Measurements from ENCODE around the gene RASL10B.
"Not testable (repeated sequence)": the region's sequence is repeated elsewhere in the genome, so short reads cannot be mapped to it uniquely, and the experiment has no call there.

The RASL10B gene, protein sequence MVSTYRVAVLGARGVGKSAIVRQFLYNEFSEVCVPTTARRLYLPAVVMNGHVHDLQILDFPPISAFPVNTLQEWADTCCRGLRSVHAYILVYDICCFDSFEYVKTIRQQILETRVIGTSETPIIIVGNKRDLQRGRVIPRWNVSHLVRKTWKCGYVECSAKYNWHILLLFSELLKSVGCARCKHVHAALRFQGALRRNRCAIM

DNA sequence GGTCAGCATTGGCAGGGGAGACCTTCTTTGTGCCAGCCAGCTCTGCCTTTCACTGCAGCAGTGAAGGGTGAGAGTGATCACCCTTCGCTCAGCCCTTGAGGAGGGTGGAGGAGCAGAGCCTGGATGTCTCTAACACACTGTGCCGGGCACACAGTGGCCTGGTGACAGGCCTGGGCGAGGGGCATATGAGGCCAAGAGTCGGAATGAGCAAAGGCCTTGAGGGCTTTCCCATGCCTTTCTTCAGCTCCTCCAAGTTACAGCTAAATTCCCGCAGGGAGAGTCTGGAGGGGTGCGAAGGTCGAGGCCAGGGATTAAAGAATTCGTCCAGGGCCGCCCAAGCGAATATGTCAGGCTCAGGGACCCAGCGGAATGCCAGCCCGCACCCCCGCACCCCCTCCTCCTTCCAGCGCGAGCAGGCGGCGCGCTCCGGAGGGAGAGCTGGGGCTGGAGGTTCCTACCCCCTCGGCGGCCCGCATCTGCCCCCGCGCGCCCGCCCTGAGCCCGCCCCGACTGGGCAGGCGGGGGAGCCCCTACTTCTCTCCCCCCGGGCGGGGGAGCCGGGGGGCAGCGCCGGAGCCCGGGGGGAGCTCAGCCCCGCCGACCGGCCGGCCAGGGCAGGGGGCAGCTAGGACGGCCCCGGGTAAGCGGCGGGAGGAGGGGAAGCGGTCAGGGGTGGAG, at the start of gene RASL10B:
Gene RASL10B, plus strand, starts transcription at position 401 of the 678 bp plus-strand sequence. CDS start 3,546 bp downstream, outside the sequence.
- DNase-seq, result no peak

DNA sequence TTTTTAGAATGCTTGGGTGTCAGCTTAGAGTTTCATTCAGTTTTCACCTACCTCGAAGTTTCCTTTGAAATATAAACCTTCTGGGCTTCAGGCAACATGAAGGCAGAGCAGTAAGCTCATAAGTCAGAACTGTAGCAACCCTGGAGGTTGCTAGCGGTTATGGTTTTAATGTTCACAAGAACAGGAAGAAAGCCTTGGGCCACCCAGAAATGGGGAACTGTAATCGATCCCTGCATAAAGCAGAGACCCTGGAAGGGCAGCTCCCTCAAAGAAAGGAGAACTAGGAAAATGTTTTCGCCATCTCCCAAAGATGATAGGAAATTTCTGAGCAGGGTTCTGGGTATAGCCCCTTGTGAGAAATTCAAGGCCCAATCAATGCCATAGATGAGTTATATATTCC, 47.8 kb upstream of the RASL10B start:
- DNase-seq, result no peak

DNA sequence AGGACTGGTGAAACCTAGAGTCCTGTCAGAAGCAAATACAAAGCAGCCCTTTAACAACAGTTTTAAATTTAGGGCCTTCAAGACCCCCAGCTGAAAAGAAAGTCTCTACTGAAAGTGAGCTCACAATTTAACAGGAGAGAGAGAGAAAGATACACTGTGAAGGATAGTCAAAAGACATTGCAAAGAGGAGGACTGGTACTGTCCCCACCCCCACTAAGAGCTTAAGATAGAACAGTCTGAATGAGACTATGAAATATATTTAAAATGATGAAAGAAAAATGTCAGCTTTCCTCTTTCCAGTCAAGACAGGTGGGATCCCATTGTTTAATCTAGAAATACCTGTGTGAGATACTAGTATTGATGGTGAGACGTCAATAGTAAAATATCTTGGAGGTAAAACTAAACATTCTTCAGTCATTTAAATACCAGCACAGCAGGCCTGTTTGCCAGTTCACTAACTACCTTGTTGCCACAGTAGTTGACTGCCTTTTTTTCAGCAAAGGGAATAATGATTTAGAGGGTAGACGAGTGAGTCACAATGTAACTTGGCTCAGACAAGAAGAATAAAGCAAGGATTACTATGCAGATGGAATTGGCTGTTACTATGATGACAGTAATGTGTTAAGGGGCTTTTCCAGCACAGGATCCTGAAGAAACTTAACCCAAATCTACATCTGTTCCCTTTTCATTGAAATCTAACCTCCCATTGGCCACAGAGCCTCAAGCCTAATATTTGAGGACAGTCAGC, 47.2 kb upstream of the RASL10B start:
- DNase-seq, result no peak

DNA sequence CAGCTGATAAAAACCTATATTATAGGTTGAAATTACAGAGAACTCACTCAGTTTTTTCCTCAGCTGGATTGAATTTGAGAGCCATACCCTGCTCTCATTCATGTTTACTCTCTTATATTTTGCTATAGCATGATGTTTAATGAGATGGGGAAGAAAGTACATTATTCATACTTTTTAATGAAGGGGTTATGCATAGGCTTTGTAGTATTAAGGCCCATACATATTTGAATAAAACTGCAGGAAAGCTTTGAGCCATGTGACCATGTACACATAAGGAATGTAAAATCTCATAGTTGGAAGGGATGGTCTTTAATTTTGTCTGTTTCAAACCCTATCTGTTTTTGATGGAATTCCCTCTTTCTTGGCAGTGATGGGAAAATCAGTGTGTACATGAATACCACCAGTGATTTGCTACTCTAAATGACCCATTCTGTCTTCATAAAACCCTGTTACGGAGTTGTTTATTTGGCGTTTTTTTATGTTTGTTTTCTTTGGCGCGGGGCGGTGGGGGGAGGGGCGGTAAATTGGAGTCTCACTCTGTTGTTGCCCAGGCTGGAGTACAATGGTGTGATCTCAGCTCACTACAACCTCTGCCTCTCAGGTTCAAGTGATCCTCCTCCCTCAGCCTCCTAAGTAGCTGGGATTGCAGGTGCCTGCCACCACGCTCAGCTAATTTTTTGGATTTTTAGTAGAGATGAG, 38.8 kb upstream of the RASL10B start:
- no peak for DNase-seq

DNA sequence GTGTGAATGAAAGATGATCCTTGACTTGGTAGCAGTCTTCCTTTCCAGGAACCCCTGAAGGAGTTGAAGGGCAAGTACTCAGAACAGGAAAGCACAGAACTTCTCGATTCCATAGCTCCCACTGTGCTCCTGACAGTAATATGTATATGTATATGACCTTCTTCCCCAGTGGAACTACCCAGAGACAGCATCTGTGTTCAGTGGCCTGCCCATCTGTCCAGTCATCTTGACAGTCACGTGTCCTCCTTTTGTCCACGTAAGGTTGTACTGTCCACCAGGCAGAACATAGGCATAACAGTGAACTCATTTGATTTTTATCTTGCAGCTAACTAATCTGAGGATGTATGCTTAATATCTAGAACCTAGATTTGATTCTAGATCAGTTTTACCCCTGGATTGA, 37.8 kb upstream of the RASL10B start:
- DNase-seq, result no peak

DNA sequence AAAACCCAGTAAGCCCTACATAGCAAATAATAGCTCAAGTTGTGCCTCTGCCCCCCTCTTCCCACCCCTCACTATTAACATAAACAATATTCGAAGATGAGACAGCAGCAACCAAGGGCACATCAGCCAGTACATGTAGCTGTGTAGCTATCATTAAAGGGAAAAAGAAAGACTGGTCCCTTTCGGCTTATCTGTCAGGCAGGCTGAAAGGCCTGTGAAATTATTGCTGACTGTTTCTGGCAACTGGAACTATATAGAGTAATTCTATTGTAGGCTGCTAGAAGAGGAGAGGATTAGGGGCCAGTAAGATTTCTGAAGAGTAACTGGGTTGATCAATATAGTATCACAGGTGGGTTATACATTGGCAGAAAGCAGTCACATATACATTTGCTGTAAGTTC, 36.5 kb upstream of the RASL10B start:
- DNase-seq, result no peak

DNA sequence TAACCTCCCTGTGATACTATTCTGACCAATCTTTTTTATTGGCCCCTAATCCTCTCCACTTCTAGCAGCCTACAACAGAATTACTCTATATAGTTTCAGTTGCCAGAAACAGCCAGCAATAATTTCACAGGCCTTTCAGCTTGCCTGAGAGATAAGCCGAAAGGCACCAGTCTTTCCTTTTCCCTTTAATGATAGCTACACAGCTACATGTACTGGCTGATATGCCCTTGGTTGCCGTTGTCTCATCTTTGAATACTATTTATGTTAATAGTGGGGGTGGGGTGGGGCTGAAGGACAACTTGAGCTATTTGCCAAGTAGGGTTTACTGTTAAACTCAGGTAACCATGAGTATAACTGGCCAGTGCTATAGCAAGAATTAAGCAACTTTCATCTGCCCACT, 35.8 kb upstream of the RASL10B start:
- no peak for DNase-seq

DNA sequence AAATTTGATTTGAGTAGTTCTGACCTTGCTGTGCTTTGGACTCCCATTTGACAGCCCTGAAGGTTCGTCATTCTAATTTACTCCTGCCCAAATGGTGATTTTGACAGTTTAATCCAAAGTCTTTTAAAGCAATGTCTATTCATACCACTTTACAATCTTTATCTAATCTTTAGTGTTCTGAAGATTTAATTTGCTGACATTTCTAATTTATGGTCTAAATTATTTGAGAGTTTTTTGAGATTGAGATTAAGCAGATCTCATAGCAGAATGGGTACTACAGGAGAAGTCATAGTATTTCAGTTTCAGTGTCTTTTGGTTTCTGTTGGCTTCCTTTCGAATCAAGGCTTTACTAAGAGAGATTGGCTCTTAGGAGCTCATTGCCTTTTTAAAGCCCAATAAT, 32.6 kb upstream of the RASL10B start:
- DNase-seq, result no peak

DNA sequence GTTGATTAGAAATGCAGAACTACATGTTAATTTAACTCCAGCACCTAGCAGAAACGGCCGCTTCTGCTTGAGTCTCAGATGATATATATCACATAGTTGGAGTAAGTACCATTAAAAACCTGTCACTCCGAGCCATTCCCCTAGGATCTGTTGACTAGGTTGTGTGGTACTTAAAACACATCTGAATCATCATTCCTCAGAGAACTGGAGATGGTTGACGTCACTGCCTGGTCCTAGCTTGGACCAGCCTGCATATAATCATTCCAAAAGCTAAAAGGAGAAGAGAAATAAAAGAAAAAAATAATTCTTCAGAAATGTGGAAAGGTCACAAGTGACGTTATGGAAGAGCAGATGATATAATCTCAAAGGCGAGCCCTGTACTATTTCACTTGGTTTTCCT, 31.3 kb upstream of the RASL10B start:
- no peak for DNase-seq

DNA sequence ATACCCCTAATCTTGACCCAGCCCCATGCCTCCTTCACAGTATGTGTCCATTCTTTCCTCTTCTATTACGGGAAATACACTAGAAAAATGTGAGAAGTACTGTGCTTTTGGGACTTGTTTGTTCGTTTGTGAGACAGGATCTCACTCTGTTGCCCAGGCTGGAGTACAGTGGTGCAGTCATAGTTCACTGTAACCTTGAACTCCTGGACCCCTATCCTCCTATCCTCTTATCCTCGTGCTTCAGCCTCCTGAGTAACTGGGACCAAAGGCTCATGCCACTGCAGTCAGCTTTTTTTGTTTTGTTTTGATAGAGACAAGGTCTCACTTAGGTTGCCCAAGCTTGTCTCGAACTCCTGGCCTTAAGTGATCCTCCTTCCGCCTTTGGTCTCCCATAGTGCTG, 29.9 kb upstream of the RASL10B start:
- no peak for DNase-seq

DNA sequence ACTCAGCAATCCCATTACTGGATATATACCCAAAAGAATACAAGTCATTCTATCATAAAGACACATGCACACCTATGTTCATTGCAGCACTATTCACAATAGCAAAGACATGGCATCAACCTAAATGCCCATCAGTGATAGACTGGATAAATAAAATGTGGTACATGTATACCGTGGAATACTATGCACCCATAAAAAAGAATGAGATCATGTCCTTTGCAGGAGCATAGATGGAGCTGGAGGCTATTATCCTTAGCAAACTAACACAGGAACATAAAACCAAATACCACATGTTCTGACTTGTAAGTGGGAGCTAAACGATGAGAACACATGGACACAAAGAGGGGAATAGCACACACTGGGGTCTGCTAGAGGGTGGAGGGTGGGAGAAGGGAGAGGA, 28.1 kb upstream of the RASL10B start:
- not testable (repeated sequence) for DNase-seq

DNA sequence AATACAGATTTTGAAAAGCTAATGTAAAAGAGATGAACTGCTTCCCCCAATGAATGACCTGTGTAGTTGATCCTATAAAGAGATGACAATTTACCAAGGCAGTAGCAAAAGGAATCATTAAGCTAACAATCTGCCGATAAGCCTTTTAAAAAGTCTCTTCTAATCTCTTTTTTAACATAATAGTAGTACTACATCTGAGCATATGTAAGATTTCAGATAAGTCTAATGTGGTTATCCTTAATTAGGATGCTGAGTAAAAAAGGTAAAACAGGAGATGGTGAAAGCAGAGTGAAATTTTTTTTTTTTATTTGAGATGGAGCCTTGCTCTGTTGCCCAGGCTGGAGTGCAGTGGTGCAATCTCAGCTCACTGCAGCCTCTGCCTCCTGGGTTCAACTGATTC, 26.2 kb upstream of the RASL10B start:
- no peak for DNase-seq

DNA sequence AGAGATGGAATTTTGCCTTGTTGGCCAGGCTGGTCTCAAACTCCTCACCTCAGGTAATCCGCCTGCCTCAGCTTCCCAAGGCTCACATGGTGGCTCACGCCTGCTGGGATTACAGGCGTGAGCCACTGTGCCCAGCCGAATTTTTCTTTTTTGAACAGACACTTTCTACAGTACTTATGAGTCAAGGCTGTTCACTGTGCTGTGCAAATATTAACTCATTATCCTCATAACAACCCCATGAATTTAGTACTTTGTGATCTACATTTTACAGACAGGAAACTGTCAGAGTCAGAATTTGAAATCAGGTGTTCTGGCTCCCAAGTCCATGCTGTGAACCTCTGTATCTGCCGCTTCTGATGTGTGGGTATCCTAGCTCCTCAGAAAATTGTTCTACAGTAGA, 25.7 kb upstream of the RASL10B start:
- no peak for DNase-seq

DNA sequence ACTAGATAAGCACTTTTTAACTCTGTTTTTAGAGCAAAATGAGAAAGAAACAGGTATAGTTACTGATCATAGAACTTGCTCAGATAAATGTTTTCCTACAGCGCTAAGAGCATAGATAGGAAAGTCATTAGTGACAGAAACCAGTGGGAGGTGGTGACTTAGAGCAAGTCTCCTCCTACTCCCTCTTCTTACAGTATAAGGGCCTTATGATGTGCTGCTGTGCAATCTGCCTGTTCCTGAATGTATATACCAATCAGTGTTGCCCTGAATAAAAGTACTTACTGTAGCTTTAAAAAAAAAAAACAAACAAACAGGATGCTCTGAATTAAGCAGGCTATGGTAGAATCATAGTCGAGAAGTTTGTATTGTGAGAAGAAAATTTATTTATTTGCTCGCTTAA, 23.3 kb upstream of the RASL10B start:
- DNase-seq, result no peak

DNA sequence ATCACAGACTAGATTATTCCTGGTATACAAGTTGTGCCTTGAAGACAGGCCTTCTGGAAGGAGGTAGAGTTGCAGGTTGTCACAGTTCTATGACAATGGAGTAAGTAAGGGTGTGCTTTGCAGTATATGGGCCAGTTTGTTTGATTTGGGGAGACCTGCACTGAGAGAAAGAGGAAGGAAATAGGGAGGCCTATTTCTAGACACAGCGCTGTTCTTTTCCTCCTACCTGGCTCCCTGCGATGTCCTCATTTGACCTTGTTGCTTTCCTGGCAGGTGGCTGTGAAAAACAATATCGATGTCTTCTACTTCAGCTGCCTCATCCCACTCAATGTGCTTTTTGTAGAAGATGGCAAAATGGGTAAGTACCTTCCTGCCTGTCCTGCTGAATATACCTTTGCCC, 22.5 kb upstream of the RASL10B start:
- DNase-seq, result no peak

DNA sequence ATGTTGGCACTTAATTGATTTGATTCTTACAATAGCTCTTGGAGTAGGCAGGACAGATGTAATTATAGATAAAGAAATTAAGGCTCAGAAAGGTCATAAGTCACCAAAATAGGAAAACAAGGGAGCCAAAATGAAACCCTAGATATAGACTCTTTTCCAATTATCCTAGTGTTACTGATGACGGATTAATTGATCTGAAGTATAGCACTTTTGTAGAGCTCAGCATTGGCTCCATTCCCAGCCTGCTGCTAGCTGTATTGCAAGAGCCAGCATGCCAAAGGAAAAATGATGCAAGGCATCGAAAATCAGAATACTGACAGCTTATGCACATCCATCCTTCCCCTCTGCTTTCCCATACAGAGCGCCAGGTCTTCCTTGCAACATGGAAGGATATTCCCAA, 21.6 kb upstream of the RASL10B start:
- no peak for DNase-seq

DNA sequence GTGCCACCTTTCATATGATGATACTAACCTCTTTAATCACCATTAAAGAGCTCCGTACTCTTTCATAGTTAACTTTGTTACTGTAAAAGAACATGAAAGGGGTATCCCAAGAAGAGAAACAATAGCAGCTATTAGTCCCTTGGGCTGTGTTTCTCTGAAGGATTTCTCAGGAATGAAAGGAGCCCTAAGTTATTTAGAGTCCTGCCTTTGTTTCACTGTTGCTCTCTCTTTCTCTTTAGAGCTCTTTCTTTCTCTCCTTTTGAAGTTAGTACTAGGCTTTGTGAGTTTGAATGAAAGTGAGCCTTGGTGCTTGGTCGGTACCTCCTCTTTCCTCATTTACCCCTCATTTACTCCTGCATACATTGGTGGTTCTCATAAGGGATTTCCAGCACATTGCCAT, 20.5 kb upstream of the RASL10B start:
- DNase-seq, result no peak

DNA sequence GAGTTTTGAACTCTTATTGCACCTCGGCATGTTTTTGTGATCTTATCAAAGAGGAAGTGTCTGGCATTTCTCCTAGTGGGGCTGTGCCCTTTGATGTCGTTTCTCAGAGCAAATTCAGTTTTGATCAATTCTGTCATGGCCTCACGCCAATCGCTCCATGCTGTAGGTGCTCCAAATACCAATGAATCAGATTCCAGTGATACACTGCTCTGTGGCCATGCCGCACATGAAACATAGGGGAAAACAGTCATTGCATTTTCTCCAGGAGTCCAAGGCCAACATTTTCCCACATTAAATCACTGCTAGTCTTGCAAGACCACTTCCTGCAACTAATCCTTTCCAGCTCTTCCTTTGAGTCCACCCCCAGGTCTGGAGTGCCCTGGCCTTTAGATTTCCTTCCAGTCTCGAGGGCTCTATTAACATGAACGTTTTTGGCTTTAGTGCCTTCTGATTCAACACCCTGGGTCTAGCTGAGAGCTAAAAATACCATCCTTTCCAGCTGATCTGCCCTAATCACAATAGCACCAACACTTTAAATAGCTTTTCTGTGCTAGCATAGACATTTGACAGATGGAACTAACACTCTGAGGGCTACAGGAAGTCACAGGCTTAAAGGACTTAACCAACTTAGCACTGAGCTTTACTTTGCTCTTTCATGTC, 18.2 kb upstream of the RASL10B start:
- DNase-seq, result no peak

DNA sequence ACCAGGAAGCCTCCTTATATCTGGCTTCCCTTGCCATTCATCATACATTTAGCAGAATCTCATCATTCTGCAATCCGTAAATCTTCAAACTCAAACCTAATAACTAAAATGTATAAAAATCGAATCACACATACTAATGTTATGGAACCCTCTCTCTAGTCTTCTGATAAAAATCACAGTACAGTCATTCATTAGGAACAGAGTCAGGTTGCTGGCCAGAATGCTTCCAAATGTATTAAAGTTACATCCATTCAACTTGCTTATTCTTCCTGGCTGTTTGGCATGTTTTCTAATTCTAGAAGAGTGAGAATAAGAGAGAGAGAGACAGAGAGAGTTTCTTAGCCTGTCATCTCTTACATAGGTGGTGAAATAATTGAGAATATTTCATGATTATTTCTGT, 16.5 kb upstream of the RASL10B start:
- no peak for DNase-seq

DNA sequence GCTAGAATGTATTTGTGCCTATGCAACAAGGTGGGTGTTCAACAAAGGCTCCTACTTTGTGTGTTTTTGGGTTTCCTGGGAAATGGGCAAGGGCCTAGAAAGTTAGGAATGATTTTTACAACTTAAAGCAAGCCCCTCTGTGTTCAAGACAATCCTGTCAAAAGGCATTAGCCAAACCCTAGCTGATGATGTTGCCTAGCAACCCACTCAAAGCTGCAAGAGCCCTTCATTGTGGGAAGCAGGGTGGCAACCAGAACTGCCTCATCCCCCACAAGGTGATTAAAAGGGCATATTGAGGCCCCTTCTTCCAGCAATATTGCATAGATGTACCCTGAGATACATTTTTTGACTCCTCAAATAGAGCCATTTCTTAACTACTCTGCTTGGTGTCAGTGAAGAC, 16.0 kb upstream of the RASL10B start:
- DNase-seq, result no peak

DNA sequence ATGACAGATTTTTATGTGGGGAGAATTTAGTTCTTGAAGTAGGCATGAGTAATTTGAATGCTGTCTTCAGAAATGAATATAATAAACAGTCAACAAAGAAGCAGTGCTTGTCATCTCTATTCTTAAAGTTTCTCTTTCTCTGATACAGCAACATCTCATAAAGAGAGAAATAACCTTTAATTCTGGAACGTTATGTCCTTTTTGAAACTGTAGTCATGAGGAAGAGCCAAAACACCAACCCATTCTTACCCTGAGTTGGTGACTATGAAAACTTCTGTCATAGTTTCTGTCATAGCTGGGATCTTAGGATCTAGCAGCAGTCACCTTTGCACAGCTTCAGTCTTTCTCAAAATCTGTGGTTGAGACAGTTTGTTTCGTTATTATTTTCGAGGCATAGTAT, 15.3 kb upstream of the RASL10B start:
- DNase-seq, result no peak

DNA sequence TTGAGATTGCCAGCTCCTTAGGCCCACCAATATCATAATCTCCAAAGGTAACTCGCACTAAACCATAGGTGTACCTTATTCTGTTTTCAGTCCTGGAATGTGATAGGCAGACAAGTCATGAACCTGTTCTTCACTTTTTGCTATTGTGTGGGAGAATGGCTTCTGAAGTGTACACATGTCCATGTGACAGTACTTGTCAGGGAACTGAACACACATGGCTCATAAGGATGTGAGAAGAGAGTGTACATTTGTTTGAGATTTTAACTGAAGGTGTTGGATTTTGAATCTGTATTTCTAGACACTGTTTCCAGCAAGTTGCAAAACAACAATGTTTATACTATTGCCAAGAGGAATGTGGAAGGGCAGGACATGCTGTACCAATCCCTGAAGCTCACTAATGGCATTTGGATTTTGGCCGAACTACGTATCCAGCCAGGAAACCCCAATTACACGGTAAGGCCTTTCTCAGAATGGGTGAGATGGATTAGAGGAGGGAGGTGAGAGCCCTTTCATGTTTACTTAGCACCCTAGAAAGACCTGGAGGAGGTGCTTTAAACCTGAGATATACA, 14.5 kb upstream of the RASL10B start:
- DNase-seq, result no peak

DNA sequence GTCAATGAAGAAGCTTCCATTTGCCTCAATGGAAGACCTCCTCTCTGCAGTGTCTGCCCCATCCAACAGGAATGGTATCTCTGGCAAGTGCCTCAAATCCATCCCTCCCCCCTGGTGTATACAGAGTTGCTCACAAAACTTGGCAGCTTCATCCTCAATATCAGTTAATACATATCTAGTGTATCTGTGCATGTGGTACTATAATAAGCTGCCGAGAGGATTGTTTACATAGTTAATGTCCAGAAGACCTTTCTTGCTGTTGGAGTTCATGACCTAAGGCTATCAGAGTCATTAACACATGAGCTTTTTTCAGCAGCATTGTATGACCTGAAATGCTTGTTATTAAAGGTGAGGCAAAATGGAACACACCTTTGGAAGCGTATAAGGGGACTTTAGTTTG, 14.0 kb upstream of the RASL10B start:
- DNase-seq, result no peak
